Stomach (tissue), 9 donors: Measurements from ENCODE around the gene RASA3. TPM values are rescaled to one million over a fixed set of nuclear protein-coding genes. Genes with fewer than 3 reads are reported as not detected.
A peak's percentile ranks its signal among the peaks of the same experiment; 100 is the strongest.

Experiments used
- DNase-seq, 2 donors: peaks; one replicate each; pipeline versions ENCODE4 v3.0.0 to v3.0.0-alpha.2; 2013 to 2019
- H3K27ac ChIP-seq, 5 donors: fragments of 200-600 bp in 4 of 5; sonication (generic) in 4 of 5; one replicate each; pipeline ENCODE4 v1.5.1; 2013 to 2019; ENCODE audit warnings: mild to moderate bottlenecking in 1 of 5, moderate library complexity in 1 of 5
- H3K27me3 ChIP-seq, 3 donors: fragments of 200-600 bp; sonication (generic); one replicate each; pipeline ENCODE4 v1.5.1; 2017 to 2019; ENCODE audit warnings: mixed run types in 1 of 3
- H3K36me3 ChIP-seq, 4 donors: fragments of 200-600 bp; sonication (generic); 1 replicate in 3 of 4; 2 replicates in 1 of 4; pipeline ENCODE4 v1.5.1; 2016 to 2019
- H3K4me1 ChIP-seq, 4 donors: fragments of 200-600 bp; sonication (generic); one replicate each; pipeline ENCODE4 v1.5.1; 2016 to 2019
- H3K4me3 ChIP-seq, 4 donors: fragments of 200-600 bp; sonication (generic) in 3 of 4; one replicate each; pipeline ENCODE4 v1.5.1; 2016 to 2019; ENCODE audit warnings: mild to moderate bottlenecking in 1 of 4
- H3K9me3 ChIP-seq, 4 donors: fragments of 200-600 bp; sonication (generic); one replicate each; pipeline ENCODE4 v1.5.1; 2016 to 2019
- CTCF ChIP-seq, 7 experiments: fragments of 450-650 bp in 4 of 7; fragments of 200-600 bp in 3 of 7; sonication (generic) in 3 of 7; IDR thresholded peaks; one replicate each; pipeline ENCODE4 v1.5.1; 2016 to 2019; ENCODE audit warnings: antibody characterized with exemption in 7 of 7, control low read depth in 2 of 7, mild to moderate bottlenecking in 1 of 7
- EP300 ChIP-seq: sonication (generic); formaldehyde crosslinking; IDR thresholded peaks from one replicate; pipeline ENCODE4 v1.6.1; 2017; ENCODE audit warnings: antibody characterized with exemption
- POLR2A ChIP-seq, 4 donors: fragments of 450-650 bp; IDR thresholded peaks; one replicate each; pipeline ENCODE4 v1.6.1; 2016; ENCODE audit warnings: antibody characterized with exemption in 4 of 4, control low read depth in 2 of 4, mild to moderate bottlenecking in 1 of 4, moderate library complexity in 1 of 4
- POLR2AphosphoS5 ChIP-seq, 3 donors: sonication (generic); formaldehyde crosslinking; IDR thresholded peaks; one replicate each; pipeline ENCODE4 v1.6.1; 2016; ENCODE audit warnings: antibody characterized with exemption in 3 of 3
- WGBS, 5 donors: extraction: QIAGEN DNeasy Blood & Tissue Kit in 3 of 5; methylation state at CpG; one replicate each; pipeline versions ENCODE4 v1.1.5 to v1.1.7; 2013 to 2018; 5-methylcytosine and 5-hydroxymethylcytosine counted together
- intact Hi-C: fragments of 100-400 bp; cut with DNase I; formaldehyde crosslinking; loops from one replicate; pipeline ENCODE4 v1.15.1; 2023; ENCODE audit warnings: low total_unique reads
- polyA plus RNA-seq, 3 donors: library from polyadenylated mRNA; stranded (reverse); fragments of 200-250 nt; gene quantifications; one replicate each; pipeline ENCODE4 v1.2.3, GENCODE V29; 2013
- total RNA-seq, 5 donors: library from RNA; depleted of rRNA; stranded (reverse); fragments of >200 nt; gene quantifications; one replicate each; pipeline versions ENCODE4 v1.1.0 to v1.2.3, GENCODE V29; 2014 to 2016
- donor health status: healthy with polysubstance abuse.
- donor health status: Bipolar disorder and iron deficiency.
- donor health status: healthy.

The RASA3 gene
- total and polyA plus RNA-seq, 8 donors = 3.7 to 22.3 (median 7.9) TPM

GRCh38 chr13:114015969-114016295, 116.5 kb downstream of the RASA3 start:
- intact Hi-C loops = no loop called here
- peaks cover 26 to 85% (median 83%) of the 10 kb centered on the region in 4 donors for H3K36me3 ChIP-seq
- peak overlapping the region in 3 of 5 donors; percentile 45 to 56 (median 52) for H3K27ac ChIP-seq

GRCh38 chr13:114015111-114015968, 117.1 kb downstream of the RASA3 start:
- Histone ChIP-seq H3K27ac (peak overlapping the region in 3 of 5 donors; percentile 45 to 56 (median 52)), H3K4me3 (peak overlapping the region in 1 of 4 donors; percentile 11), H3K27me3 (no peaks in the 10 kb centered on the region), H3K4me1 (peaks cover 0 to 13% (median 6%) of the 10 kb centered on the region in 4 donors), H3K9me3 (no peaks in the 10 kb centered on the region), H3K36me3 (peaks cover 26 to 85% (median 82%) of the 10 kb centered on the region in 4 donors)
- WGBS, 5 donors = 54 to 80% (median 66%) methylated on average over 38 to 40 of the region's 40 CpGs
- intact Hi-C loops = no loop called here
- peak in 1 of 2 donors; percentile 64 for DNase-seq
- TF ChIP-seq CTCF (IDR thresholded peaks at IDR 0.05) (no peak), POLR2A (IDR thresholded peaks at IDR 0.05) (no peak), POLR2AphosphoS5 (IDR thresholded peaks at IDR 0.05) (no peak), EP300 (no peak)

More at GRCh38 chr13:114015969-114016295, 116.5 kb downstream of the RASA3 start:
- Histone ChIP-seq H3K4me1 (peaks cover 0 to 13% (median 6%) of the 10 kb centered on the region in 4 donors), H3K4me3 (peak overlapping the region in 1 of 4 donors; percentile 11), H3K9me3 (no peaks in the 10 kb centered on the region), H3K27me3 (no peaks in the 10 kb centered on the region)
- 79 to 92% (median 91%) methylated on average over 6 to 11 of the region's 11 CpGs for WGBS, 5 donors
- no peak for DNase-seq
- TF ChIP-seq EP300 = no peak
- TF ChIP-seq POLR2A (IDR thresholded peaks at IDR 0.05) = no peak
- TF ChIP-seq POLR2AphosphoS5 (IDR thresholded peaks at IDR 0.05) = no peak
- TF ChIP-seq CTCF (IDR thresholded peaks at IDR 0.05) = no peak

GRCh38 chr13:114013952-114014629, 118.3 kb downstream of the RASA3 start:
- no peaks in the 10 kb centered on the region for H3K27me3 ChIP-seq
- TF ChIP-seq POLR2A (IDR thresholded peaks at IDR 0.05) (no peak), CTCF (IDR thresholded peaks at IDR 0.05) (no peak), EP300 (no peak), POLR2AphosphoS5 (IDR thresholded peaks at IDR 0.05) (no peak)
- no peaks in the 10 kb centered on the region for H3K9me3 ChIP-seq
- peaks cover 31 to 90% (median 88%) of the 10 kb centered on the region in 4 donors for H3K36me3 ChIP-seq
- peaks cover 0 to 13% (median 6%) of the 10 kb centered on the region in 4 donors for H3K4me1 ChIP-seq
- no peak for DNase-seq
- 89 to 96% (median 92%) methylated on average over 14 to 22 of the region's 22 CpGs for WGBS, 5 donors
- H3K4me3 ChIP-seq = no peak overlapping the region
- H3K27ac ChIP-seq = no peak overlapping the region
- intact Hi-C loops = no loop called here

- Histone ChIP-seq H3K36me3 (peaks cover 30 to 87% (median 84%) of the 10 kb centered on the region in 4 donors), H3K27me3 (no peaks in the 10 kb centered on the region), H3K4me1 (peaks cover 0 to 13% (median 6%) of the 10 kb centered on the region in 4 donors), H3K4me3 (no peak overlapping the region), H3K27ac (no peak overlapping the region), H3K9me3 (no peaks in the 10 kb centered on the region)
- intact Hi-C loops = no loop called here
- TF ChIP-seq POLR2A (IDR thresholded peaks at IDR 0.05) (no peak), EP300 (no peak), CTCF (IDR thresholded peaks at IDR 0.05) (no peak), POLR2AphosphoS5 (IDR thresholded peaks at IDR 0.05) (no peak)
- WGBS, 5 donors = 67 to 88% (median 70%) methylated on average over 4 of the region's 4 CpGs
- no peak for DNase-seq
These were observed 119.1 kb downstream of the RASA3 start for GRCh38 chr13:114013336-114013735.
